Esophagus squamous epithelium (tissue), 5 donors: ENCODE results near the gene CCDC110. TPM values are rescaled to one million over a fixed set of nuclear protein-coding genes. Genes with fewer than 3 reads are reported as not detected.
A peak's percentile ranks its signal among the peaks of the same experiment; 100 is the strongest.

ENCODE experiments used
- DNase-seq: peaks from one replicate; lab custom pipeline; 2025; lab: John Stamatoyannopoulos, UW
- H3K27ac ChIP-seq, 4 donors: fragments of 200-600 bp; sonication (generic); one replicate each; pipeline ENCODE4 v1.5.1; 2016 to 2019; ENCODE audit warnings: mild to moderate bottlenecking in 1 of 4
- H3K27me3 ChIP-seq, 4 donors: fragments of 200-600 bp; sonication (generic); 1 replicate in 3 of 4; 2 replicates in 1 of 4; pipeline versions ENCODE4 v1.5.1 to v1.6.0; 2017 to 2021; ENCODE audit warnings: antibody characterized with exemption in 1 of 4
- H3K36me3 ChIP-seq, 3 donors: fragments of 200-600 bp; sonication (generic); one replicate each; pipeline ENCODE4 v1.5.1; 2016 to 2019
- H3K4me1 ChIP-seq, 3 donors: fragments of 200-600 bp; sonication (generic); one replicate each; pipeline ENCODE4 v1.5.1; 2017 to 2019
- H3K4me3 ChIP-seq, 4 donors: fragments of 200-600 bp; sonication (generic); 1 replicate in 3 of 4; 2 replicates in 1 of 4; pipeline ENCODE4 v1.5.1; 2016 to 2019; ENCODE audit warnings: mild to moderate bottlenecking in 2 of 4, moderate library complexity in 1 of 4
- H3K9me3 ChIP-seq, 3 donors: fragments of 200-600 bp; sonication (generic); one replicate each; pipeline ENCODE4 v1.5.1; 2016 to 2019
- POLR2A ChIP-seq, 4 donors: fragments of 450-650 bp; IDR thresholded peaks; one replicate each; pipeline ENCODE4 v1.6.1; 2017; ENCODE audit warnings: antibody characterized with exemption in 4 of 4, mild to moderate bottlenecking in 4 of 4, moderate library complexity in 3 of 4
- WGBS, 2 donors: methylation state at CpG; one replicate each; pipeline ENCODE4 v1.1.5; 2018; 5-methylcytosine and 5-hydroxymethylcytosine counted together
- intact Hi-C: fragments of 100-400 bp; cut with DNase I; formaldehyde crosslinking; loops from one replicate; pipeline ENCODE4 v1.15.0; 2022
- total RNA-seq, 4 donors: library from RNA; depleted of rRNA; stranded (reverse); fragments of >200 nt; gene quantifications; one replicate each; pipeline ENCODE4 v1.1.0, GENCODE V29; 2016
- TF ChIP-seq, protein P1 (sequence below), 6 experiments: fragments of 450-650 bp in 4 of 6; fragments of 200-600 bp in 2 of 6; sonication (generic) in 2 of 6; IDR thresholded peaks; one replicate each; pipeline ENCODE4 v1.5.1; 2016 to 2019; ENCODE audit warnings: antibody characterized with exemption in 6 of 6, mild to moderate bottlenecking in 4 of 6, moderate library complexity in 4 of 6
- donor health status: DM: yes; HTN: yes; CAD: no.

CCDC110 gene
- total RNA-seq, 4 donors from 2014 or later: 0.18 to 2.3 (median 1.3) TPM

DNA sequence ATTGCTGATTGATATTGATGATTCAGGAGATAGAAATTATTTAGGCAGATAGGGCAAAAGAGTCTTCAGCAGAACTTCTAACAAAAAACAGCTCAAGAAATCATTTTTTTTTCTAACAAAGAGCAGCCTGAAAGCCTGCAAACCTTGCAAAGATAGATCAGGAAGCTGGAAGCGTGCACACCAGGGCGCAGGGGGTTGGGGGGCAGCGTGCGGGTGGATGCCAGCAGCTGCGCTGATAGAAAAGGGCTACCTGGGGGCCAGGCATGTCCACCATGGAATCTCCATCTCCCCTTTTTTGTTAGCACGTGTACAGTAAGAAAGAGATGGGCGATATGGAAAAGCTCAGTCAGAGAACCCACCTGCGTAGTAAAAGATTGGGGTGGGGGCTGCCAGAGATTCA is 1.7 kb upstream of the CCDC110 start:
- Histone ChIP-seq H3K4me1 (peaks cover 0 to 21% (median 7%) of the 10 kb centered on the region in 3 donors), H3K36me3 (no peaks in the 10 kb centered on the region), H3K27me3 (no peaks in the 10 kb centered on the region), H3K9me3 (no peaks in the 10 kb centered on the region), H3K27ac (no peak overlapping the region), H3K4me3 (no peak overlapping the region)
- intact Hi-C loops: loop anchor here (5.0 kb wide), 1 partner anchor 124 kb away; no protein-coding TSS in a partner anchor
- WGBS, 2 donors: 87 to 94% methylated on average over 8 of the region's 8 CpGs
- no peak for DNase-seq
- TF ChIP-seq, protein P1, sequence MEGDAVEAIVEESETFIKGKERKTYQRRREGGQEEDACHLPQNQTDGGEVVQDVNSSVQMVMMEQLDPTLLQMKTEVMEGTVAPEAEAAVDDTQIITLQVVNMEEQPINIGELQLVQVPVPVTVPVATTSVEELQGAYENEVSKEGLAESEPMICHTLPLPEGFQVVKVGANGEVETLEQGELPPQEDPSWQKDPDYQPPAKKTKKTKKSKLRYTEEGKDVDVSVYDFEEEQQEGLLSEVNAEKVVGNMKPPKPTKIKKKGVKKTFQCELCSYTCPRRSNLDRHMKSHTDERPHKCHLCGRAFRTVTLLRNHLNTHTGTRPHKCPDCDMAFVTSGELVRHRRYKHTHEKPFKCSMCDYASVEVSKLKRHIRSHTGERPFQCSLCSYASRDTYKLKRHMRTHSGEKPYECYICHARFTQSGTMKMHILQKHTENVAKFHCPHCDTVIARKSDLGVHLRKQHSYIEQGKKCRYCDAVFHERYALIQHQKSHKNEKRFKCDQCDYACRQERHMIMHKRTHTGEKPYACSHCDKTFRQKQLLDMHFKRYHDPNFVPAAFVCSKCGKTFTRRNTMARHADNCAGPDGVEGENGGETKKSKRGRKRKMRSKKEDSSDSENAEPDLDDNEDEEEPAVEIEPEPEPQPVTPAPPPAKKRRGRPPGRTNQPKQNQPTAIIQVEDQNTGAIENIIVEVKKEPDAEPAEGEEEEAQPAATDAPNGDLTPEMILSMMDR (IDR thresholded peaks at IDR 0.05): no peak
- no peak for TF ChIP-seq POLR2A (IDR thresholded peaks at IDR 0.05)

DNA sequence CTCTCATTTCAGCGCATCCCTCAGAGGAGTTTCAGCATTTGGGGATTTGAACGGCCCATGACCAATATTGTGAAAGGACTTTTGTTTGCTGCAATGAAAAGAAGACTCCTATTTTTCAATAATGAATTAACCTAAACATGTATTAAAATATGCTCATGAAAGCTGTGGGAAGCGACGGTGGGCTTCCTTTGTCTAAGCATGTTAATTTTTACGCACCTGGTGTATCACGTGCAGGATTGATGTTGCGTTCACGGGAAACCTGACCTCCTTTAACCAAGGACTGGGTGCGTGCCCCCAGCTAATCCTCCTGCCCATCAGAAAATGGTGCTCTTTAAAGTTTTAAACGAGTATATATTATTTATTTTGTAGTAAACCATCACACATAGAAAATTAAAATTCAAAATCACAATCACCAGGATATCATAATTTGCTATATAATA is 590 bp upstream of the CCDC110 start:
- no peaks in the 10 kb centered on the region for H3K27me3 ChIP-seq
- H3K27ac ChIP-seq: peak overlapping the region in 1 of 4 donors; percentile 78
- H3K9me3 ChIP-seq: no peaks in the 10 kb centered on the region
- peaks cover 0 to 21% (median 7%) of the 10 kb centered on the region in 3 donors for H3K4me1 ChIP-seq
- intact Hi-C loops: loop anchor here (5.0 kb wide), 1 partner anchor 125 kb away; no protein-coding TSS in a partner anchor
- TF ChIP-seq, protein P1 (IDR thresholded peaks at IDR 0.05): no peak
- no peak for TF ChIP-seq POLR2A (IDR thresholded peaks at IDR 0.05)
- 33 to 37% methylated on average over 10 of the region's 10 CpGs for WGBS, 2 donors
- peak overlapping the region; percentile 60 to 91 (median 78) for H3K4me3 ChIP-seq
- H3K36me3 ChIP-seq: no peaks in the 10 kb centered on the region
- DNase-seq: no peak

DNA sequence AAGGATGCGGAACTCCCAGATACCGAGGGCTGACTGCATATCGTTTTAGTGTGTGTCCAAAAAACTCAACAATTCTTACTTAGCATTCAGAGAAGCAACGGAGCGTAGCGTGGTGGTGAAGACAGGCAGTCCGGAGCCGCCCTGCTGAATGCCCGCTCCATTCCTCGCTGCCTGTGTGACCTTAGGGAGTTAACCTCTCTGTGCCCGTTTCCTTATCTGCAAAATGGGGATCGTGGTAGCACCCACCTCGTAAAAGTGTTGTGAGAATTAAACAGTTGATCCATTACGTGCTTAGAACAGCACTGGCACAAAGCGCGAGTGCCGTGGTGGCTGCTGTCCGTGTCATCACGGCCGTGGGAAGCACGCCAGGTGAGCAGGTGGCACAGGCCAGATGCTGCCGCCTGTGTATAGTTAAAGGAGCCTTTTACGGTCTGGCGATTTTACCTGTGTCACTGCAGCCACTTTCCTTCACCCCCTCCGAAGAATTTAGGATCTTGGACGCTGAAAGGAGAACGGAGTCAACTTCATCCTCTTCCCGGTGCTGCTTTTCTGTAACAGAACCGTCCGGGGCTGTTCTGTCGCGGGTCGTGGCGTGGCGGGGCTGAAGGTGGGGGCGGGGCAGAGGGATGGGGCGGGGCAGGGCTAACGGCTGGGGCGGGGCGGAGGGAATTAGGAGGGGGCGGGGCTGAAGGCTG is 885 bp downstream of the CCDC110 start:
- no peaks in the 10 kb centered on the region for H3K36me3 ChIP-seq
- no peaks in the 10 kb centered on the region for H3K9me3 ChIP-seq
- H3K4me3 ChIP-seq: peak overlapping the region; percentile 37 to 91 (median 67)
- H3K27ac ChIP-seq: peak overlapping the region; percentile 48 to 83 (median 78)
- no peaks in the 10 kb centered on the region for H3K27me3 ChIP-seq
- TF ChIP-seq, protein P1 (IDR thresholded peaks at IDR 0.05): no peak
- TF ChIP-seq POLR2A (IDR thresholded peaks at IDR 0.05): no peak
- intact Hi-C loops: loop anchor here (5.0 kb wide), 1 partner anchor 127 kb away; no protein-coding TSS in a partner anchor
- 3% methylated on average over 11 to 23 of the region's 41 CpGs for WGBS, 2 donors
- peak; percentile 21 for DNase-seq
- H3K4me1 ChIP-seq: peaks cover 0 to 21% (median 7%) of the 10 kb centered on the region in 3 donors

DNA sequence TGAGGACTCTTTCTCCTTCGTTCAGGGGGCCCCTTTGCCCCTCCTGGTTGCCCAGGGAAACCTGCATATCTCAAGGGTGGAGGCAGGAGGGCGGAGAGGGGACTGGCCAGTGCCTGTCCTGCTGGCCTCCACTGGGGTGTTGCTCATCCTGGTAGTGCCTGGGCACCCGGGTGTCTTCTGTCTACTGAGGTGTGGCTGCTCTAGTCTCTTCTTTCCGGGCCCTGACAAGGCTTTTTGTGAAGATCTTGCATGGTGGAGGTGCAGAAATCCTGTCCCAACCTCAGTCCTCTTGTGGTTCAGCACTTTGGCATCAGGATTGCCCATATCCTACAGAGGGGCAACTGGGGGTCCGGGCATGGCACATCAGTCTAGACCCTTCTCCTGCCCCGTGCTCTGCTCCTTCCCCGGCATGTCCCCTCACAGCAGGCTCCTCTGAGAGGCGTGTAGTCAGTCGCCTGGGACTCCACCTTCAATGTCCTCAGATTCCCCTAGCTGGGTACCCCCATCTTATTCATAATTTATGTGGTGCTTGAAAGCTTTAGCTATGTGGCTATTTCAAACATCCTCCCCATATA is 1.9 kb downstream of the CCDC110 start:
- TF ChIP-seq, protein P1 (IDR thresholded peaks at IDR 0.05): no peak
- no peak for TF ChIP-seq POLR2A (IDR thresholded peaks at IDR 0.05)
- no peaks in the 10 kb centered on the region for H3K27me3 ChIP-seq
- no peaks in the 10 kb centered on the region for H3K9me3 ChIP-seq
- no peak overlapping the region for H3K4me3 ChIP-seq
- intact Hi-C loops: loop anchor here (5.0 kb wide), 1 partner anchor 128 kb away; no protein-coding TSS in a partner anchor
- no peak overlapping the region for H3K27ac ChIP-seq
- no peak for DNase-seq
- WGBS, 2 donors: 75 to 81% methylated on average over 9 of the region's 9 CpGs
- peaks cover 0 to 21% (median 7%) of the 10 kb centered on the region in 3 donors for H3K4me1 ChIP-seq
- no peaks in the 10 kb centered on the region for H3K36me3 ChIP-seq

DNA sequence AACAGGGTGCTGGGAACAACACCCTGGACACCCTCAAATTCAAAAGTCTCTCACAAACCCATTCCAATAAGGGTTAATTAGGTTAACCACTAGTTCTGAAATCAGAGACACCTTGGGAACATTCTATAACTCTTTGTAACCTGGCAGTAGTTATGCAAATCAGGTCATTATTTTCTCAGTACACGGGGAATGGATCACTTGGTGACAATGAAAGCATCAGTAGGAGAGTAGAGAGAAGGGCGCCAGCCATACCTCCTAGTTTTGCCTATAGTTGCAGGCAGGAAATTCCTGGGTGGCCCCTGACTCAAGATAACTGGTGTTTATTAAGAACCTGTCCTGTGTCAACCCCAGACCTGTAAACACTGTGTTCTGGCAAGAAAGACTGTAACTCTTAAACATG is 2.5 kb downstream of the CCDC110 start:
- no peak for DNase-seq
- TF ChIP-seq, protein P1 (IDR thresholded peaks at IDR 0.05): no peak
- TF ChIP-seq POLR2A (IDR thresholded peaks at IDR 0.05): no peak
- no peaks in the 10 kb centered on the region for H3K27me3 ChIP-seq
- no peak overlapping the region for H3K27ac ChIP-seq
- H3K9me3 ChIP-seq: no peaks in the 10 kb centered on the region
- WGBS, 2 donors: 73 to 86% methylated on average over 2 of the region's 2 CpGs
- no peaks in the 10 kb centered on the region for H3K36me3 ChIP-seq
- H3K4me3 ChIP-seq: no peak overlapping the region
- intact Hi-C loops: no loop called here
- H3K4me1 ChIP-seq: peaks cover 0 to 21% (median 7%) of the 10 kb centered on the region in 3 donors
